A549 treated with AZD9567 at 1 μM for 4 hours (cell line): ENCODE measurements around the gene OR2D3. TPM values are rescaled to one million over a fixed set of nuclear protein-coding genes. Genes with fewer than 3 reads are reported as not detected.

Experiments
- total RNA-seq: library from RNA; stranded (reverse); fragments of 200-300 nt; extraction: Qiagen RNA extraction; gene quantifications from 5 replicates; pipeline ENCODE4 v1.2.3, GENCODE V29; 2022; ENCODE audit not compliant: insufficient read depth

Gene OR2D3, protein sequence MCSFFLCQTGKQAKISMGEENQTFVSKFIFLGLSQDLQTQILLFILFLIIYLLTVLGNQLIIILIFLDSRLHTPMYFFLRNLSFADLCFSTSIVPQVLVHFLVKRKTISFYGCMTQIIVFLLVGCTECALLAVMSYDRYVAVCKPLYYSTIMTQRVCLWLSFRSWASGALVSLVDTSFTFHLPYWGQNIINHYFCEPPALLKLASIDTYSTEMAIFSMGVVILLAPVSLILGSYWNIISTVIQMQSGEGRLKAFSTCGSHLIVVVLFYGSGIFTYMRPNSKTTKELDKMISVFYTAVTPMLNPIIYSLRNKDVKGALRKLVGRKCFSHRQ
- total RNA-seq: not detected in 5 replicates

DNA sequence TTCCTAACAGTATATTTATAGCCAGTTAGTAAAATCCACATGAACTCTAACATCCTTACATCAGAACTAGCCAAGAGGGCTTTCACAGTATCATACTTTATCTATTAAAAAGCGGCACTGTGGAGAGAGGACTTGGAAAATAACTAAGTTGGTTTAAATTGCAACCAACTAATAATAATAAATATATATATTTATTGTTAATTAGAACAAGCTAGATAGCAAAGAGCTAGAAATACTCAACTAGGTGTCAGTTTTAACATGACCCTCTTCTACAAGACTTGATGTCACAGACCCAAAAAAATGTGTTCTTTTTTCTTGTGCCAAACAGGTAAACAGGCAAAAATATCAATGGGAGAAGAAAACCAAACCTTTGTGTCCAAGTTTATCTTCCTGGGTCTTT is at the start of gene OR2D3:
TSS of gene OR2D3 (plus strand) at position 301 of the 400 bp plus-strand sequence. CDS start at position 301, 0 bp downstream.

DNA sequence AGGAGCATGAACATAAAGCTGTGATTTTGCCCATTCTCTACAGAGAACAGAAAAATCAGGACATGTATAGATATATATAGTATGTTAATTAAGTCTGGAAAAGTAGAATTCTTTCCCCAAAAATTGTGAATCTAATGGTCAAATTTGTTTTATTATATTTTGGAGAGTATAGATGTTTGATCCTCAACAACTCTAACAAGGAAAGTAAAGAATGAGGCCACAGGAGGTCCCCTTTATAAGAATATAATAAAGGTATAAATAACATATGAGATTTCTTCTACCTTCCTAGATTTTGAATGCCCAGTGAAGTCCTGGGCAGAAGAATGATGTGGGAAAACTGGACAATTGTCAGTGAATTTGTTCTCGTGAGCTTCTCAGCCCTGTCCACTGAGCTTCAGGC is 44.5 kb upstream of the OR2D3 start, which contains the start of gene OR10A4:
TSS of gene OR10A4 (plus strand) at position 301 of the 400 bp plus-strand sequence. CDS start at position 324, 23 bp downstream.

DNA sequence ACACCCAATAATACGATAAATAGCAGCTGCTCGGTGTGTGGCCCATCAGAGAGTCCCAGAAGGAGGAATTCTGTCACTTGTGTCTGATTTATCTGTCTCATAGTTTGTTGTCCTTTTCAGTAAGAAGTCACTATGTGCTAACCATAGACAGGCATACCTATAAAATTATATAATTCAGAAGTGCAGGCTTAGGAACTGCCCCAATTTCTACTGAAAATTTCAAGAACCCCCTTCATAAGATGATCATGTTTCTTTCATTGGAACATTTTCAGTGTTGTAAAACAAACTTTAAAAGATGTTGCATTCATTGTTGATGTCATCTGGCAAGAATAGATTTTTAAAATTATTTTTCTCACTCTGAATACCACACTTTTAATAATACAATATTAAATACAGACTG is 28.4 kb upstream of the OR2D3 start, which contains the start of gene OR2D2:
TSS of gene OR2D2 (minus strand) at position 101 of the 400 bp plus-strand sequence. CDS start at position 101, 0 bp downstream.

DNA sequence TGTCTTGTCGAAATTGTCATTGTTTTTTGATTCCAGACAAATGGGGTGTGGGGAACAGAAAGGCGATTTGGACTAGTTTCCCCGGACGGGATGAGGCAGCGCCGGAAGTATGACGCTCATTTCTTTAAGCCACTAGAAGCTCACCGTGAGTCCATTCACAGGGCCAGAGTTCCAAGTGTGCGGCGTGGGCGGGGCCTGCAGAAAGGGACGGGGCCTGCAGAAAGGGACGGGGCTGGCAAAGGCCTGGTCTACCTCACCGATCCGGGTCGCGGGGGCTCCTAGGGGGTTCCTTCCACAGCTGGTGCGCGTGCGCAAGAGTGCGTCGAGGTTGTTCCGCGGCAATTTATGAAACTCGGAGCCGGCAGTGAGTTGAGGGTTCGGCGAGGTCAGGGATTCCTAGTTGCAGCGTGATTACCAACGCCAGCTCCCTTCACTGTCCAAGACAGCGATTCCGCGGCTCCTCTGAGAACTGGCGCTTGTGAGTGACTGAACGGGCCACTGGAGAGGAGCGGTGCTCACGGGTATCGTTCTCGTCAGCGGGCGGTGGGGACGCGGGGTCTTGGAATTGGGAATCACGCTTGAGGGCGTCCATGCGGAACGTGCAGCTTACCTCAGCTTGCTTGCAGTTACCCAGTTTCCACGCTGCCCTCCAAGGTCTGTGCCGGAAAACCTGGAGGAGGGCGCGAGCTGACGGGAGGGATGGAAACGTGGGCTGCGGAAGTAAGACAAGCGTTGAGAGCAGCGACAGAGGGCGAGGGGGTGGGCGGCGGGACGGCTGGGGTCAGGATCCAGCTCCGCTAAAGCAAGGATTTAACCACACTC is 5.6 kb downstream of the OR2D3 start, which contains the start of gene ZNF215:
TSS of gene ZNF215 (plus strand) at position 219 of the 822 bp plus-strand sequence. CDS start 5,847 bp downstream, outside the sequence.

Other genes with a start within 250 kb of the OR2D3 start
- 96.7 to 199 TPM (median 105 TPM) in 5 replicates for gene MRPL17, start 237.7 kb upstream of the OR2D3 start, total RNA-seq
- 0.02 to 0.09 TPM in 2 of 5 replicates, not detected in the others for gene OR2AG2, start 149.0 kb upstream of the OR2D3 start, total RNA-seq
- gene OR2AG1, start 138.0 kb upstream of the OR2D3 start, total RNA-seq: not detected in 5 replicates
- gene OR6A2, start 121.3 kb upstream of the OR2D3 start, total RNA-seq: not detected in 5 replicates
- gene OR10A5, start 75.3 kb upstream of the OR2D3 start, total RNA-seq: not detected in 5 replicates
- not detected in 5 replicates for gene OR10A2, start 57.9 kb upstream of the OR2D3 start, total RNA-seq
- gene OR10A4, start 44.4 kb upstream of the OR2D3 start, total RNA-seq: not detected in 5 replicates
- not detected in 5 replicates for gene OR2D2, start 28.5 kb upstream of the OR2D3 start, total RNA-seq
- 0.59 to 1.0 TPM (median 0.85 TPM) in 5 replicates for gene ZNF215, start 5.4 kb downstream of the OR2D3 start, total RNA-seq
- 0.28 to 5.3 TPM (median 1.1 TPM) in 5 replicates for gene ZNF214, start 99.3 kb downstream of the OR2D3 start, total RNA-seq
- gene NLRP14, start 99.5 kb downstream of the OR2D3 start, total RNA-seq: not detected in 5 replicates
- gene RBMXL2, start 168.0 kb downstream of the OR2D3 start, total RNA-seq: not detected in 5 replicates